Activated naive CD4-positive, alpha-beta T cell treated with anti-CD3 and anti-CD28 coated beads, Interleukin-2, amount 50 U/mL, for 24 hours (primary cell): ENCODE measurements around the gene ABCG5.

Experiments used
- H3K27ac Mint-ChIP-seq: one replicate; pipeline ENCODE4 v1.8.0; 2021; ENCODE audit warnings: mild to moderate bottlenecking, mixed read lengths
- H3K27me3 Mint-ChIP-seq: one replicate; pipeline ENCODE4 v1.8.0; 2021; ENCODE audit warnings: mixed read lengths
- H3K36me3 Mint-ChIP-seq: one replicate; pipeline ENCODE4 v1.8.0; 2021; ENCODE audit warnings: mixed read lengths
- H3K4me1 Mint-ChIP-seq: one replicate; pipeline ENCODE4 v1.8.0; 2021; ENCODE audit warnings: mixed read lengths
- H3K4me3 Mint-ChIP-seq: one replicate; pipeline ENCODE4 v1.8.0; 2021; ENCODE audit warnings: mild to moderate bottlenecking, mixed read lengths
- H3K9me3 Mint-ChIP-seq: one replicate; pipeline ENCODE4 v1.8.0; 2021; ENCODE audit warnings: mixed read lengths

The ABCG5 gene

DNA sequence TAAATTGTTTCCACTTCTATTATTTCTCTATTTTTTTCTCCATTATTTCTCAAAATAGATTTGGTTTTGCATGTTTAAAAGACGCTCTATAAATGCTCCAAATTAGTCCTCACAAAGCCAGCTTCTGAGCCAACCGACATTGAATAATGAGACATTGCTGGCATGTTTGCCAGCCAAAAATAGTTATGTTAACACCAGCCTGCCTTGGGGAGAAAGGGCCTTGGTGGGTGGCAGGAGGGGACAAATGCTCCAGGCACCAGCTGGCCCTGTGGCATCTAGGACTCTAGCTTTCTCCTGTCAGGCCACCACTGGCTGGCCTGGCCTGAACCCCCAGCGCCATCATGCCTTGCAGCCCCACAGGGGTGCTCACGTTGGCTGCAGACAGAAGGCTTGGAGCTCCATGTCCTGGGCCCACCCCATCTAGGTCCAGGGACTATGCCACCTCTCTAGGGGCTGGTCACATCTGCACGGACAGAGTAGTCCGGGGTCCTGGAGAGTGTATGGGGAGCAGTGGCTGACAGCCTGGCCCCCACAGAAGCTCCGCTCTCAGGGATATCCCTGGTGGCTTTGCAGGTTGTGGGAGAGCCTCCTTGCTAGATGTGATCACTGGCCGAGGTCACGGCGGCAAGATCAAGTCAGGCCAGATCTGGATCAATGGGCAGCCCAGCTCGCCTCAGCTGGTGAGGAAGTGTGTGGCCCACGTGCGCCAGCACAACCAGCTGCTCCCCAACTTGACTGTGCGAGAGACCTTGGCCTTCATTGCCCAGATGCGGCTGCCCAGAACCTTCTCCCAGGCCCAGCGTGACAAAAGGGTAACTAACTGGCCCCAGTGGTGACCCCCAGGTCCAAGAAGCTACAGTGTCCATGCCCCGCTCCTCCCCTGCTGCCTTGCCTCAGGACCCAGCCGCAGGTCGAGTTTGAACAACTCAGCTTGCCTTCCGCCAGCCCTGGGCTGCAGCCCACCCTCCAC lies 12.7 kb upstream of the ABCG5 start:
- Mint-ChIP-seq H3K27ac (no peak overlapping the region), H3K4me1 (no peaks in the 10 kb centered on the region), H3K36me3 (no peaks in the 10 kb centered on the region), H3K4me3 (no peak overlapping the region), H3K9me3 (no peaks in the 10 kb centered on the region), H3K27me3 (peaks cover 7% of the 10 kb centered on the region)

DNA sequence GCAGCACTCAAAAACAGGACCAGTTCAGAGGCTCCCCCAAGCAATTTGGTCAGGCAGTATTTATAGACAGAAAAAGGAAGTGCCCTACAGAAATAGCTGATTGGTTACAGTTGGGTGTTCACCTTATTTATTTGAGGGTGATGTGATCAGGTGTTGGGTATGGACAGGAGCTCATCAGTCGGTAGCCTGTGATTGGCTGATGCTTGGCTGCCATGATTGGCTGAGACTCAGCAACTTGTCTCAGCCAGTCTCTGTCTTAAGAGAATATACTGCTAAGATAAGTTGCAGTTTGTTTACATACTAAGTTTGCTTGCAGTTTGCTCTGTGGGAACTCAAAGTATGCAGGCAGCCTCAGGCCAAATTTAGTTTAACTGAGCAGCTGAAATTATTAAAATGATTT lies 9.6 kb upstream of the ABCG5 start:
- H3K4me1 Mint-ChIP-seq = no peaks in the 10 kb centered on the region
- no peak overlapping the region for H3K4me3 Mint-ChIP-seq
- no peak overlapping the region for H3K27ac Mint-ChIP-seq
- H3K9me3 Mint-ChIP-seq = no peaks in the 10 kb centered on the region
- peaks cover 4% of the 10 kb centered on the region for H3K27me3 Mint-ChIP-seq
- no peaks in the 10 kb centered on the region for H3K36me3 Mint-ChIP-seq

DNA sequence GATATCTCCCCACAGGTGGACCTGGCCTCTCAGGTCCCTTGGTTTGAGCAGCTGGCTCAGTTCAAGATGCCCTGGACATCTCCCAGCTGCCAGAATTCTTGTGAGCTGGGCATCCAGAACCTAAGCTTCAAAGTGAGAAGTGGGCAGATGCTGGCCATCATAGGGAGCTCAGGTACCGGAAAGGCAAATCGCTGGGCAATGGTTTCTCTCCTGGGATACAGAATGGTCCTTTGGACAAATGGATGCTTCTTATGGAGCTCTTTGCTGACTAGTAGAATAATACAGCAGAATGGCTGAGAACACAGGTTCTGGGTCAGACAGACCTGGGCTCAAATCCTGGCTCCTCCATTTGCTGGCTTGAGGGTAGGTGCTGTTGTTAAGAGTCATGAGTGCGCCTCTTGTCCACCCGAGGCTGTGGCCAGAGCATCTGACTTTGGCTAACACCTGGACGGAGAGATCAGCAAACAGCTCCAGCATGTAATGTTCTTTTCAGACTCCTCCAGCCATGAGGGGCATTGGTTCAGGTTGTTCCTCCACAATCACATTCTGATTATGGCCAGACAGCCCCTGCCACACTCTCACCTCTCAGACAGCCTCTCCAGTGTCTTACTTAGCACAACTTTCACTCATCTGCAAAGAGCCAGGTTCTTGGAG lies 7.6 kb upstream of the ABCG5 start:
- no peak overlapping the region for H3K4me3 Mint-ChIP-seq
- H3K9me3 Mint-ChIP-seq = no peaks in the 10 kb centered on the region
- no peak overlapping the region for H3K27ac Mint-ChIP-seq
- no peaks in the 10 kb centered on the region for H3K4me1 Mint-ChIP-seq
- no peaks in the 10 kb centered on the region for H3K36me3 Mint-ChIP-seq
- peaks cover 1% of the 10 kb centered on the region for H3K27me3 Mint-ChIP-seq

DNA sequence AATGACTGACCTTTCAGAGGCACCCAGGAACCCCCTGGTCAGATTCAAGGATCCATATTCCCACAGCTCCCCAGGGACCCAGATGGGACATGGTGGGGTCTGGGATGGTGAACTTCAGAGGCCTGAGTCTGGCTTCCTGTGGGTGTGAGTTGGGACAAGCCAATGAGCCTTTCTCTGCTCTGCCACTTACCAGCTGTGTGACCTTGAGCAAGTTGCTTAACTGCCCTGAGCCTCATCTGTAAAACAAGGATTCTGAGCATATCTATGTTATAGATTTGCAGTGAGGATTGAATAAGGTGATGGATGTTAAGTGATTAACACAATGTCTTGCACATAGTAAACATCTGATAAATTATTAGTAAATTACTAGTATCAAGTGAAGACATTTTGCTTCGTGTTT lies 6.5 kb upstream of the ABCG5 start:
- Mint-ChIP-seq H3K4me1 (no peaks in the 10 kb centered on the region), H3K27me3 (peaks cover 1% of the 10 kb centered on the region), H3K36me3 (no peaks in the 10 kb centered on the region), H3K27ac (no peak overlapping the region), H3K9me3 (no peaks in the 10 kb centered on the region), H3K4me3 (no peak overlapping the region)

DNA sequence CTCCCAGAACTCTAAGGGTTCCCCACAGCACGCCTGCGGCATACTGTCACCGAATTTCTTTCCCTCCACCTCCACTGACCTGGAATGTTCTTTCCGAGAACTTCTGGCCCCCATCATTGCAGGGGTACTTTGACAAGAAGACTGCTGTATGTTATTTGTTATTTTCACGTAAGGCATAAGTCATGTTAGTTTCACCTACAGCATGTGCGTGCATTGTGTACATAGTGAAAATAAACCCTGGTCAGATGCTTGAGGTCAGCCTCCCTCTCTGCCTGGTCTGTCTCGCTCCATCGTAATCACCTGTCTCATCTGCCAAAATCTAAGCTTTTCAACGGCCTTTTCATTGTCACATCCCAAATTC lies 4.2 kb upstream of the ABCG5 start:
- Mint-ChIP-seq H3K9me3 (no peaks in the 10 kb centered on the region), H3K27me3 (peaks cover 1% of the 10 kb centered on the region), H3K27ac (no peak overlapping the region), H3K4me1 (no peaks in the 10 kb centered on the region), H3K4me3 (no peak overlapping the region), H3K36me3 (no peaks in the 10 kb centered on the region)

DNA sequence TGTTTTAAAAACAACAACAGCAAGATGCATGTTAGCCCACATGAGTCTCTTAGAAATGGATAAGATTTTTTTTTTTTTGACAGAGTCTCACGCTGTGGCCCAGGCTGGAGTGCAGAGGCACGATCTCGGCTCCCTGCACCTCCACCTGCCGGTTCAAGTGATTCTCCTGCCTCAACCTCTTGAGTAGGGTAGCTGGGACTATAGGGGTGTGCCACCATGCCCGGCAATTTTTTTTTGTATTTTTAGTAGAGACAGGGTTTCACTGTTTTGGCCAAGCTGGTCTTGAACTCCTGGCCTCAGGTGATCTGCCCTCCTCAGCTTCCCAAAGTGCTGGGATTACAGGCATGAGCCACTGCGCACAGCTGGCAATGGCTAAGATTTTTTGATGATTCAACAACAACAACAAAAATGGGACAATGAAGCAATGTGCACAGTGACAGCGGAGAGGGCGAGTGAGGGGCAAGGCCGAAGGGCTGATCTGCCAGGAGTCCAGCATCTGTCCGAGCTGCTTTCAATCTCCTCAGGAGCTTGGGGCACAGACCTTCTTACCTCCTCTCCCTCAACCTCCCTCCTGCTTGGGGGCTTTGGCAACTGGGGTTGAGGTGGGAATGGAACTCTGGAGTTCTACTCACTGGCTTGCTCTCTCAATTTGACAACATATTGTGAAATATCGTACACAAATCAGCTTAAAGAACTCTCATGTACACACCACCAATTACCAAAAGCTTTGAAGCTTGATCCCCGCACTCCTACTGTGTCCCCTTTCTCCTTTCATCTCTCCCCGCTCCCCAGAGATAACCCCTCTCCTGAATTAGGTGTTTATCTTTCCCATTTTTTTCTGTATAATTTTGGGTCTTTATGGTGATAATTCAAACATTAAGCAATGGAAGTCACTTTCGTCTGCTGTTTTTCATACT lies 3.6 kb upstream of the ABCG5 start:
- Mint-ChIP-seq H3K36me3 (no peaks in the 10 kb centered on the region), H3K27me3 (peaks cover 1% of the 10 kb centered on the region), H3K9me3 (no peaks in the 10 kb centered on the region), H3K27ac (no peak overlapping the region), H3K4me3 (no peak overlapping the region), H3K4me1 (no peaks in the 10 kb centered on the region)

DNA sequence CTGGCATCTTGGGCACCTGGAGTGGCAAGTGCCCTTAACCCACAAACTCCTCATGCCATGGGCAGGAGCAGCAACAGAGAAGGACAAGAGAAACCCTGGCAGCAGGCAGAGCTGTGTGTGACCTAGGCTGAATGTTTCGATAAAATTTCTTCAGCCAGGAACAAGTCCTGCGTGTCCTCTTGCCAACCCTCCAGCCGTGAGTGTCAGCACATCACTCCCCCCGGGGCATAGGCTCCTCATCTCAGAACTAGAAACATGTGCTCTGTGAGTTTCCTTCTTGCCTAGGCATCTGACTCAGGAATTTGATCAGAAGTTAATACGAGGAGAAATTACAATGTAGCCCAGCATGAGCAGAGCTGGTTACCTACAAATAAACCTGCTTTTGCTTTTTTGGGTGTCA lies 2.3 kb upstream of the ABCG5 start:
- Mint-ChIP-seq H3K4me3 (no peak overlapping the region), H3K27ac (no peak overlapping the region), H3K4me1 (no peaks in the 10 kb centered on the region), H3K36me3 (no peaks in the 10 kb centered on the region), H3K27me3 (no peaks in the 10 kb centered on the region), H3K9me3 (no peaks in the 10 kb centered on the region)

DNA sequence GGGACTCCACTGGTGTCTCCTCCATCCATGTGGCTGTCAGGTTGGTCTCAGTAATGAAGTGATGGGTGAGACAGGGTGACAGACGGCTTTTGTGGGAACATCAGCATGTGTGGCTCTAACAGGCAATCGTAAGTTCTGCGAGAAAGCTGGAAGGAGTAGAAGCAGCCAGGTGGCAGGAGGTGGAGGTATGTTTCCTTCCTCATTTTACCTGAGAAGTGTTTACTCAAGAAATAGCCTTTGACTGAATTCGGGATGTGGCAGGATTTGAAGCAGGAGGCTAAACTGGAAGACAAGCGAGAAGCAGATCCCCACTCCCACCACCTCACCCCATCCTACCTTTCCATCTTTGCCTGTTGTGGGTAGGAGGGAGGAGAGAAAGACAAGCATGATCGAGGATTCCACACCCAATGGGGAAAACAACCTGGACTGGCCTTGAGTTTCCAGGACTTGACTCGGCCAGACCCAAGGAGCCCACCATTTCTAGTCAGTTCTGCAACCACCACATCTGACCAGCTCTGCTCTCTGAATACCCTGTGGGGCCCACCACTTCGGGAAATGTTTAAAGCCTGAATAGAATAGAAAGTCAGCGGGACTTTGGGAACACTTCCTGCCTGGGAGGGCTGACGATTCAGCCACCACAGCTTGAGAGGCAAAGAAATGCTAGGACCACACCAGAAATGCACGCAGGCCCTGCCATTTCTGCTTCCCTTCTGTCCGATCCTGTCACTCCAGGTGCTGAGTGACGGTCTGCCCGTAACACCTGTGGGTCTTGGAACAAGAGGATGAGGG lies 1.3 kb upstream of the ABCG5 start:
- H3K27me3 Mint-ChIP-seq = no peaks in the 10 kb centered on the region
- H3K9me3 Mint-ChIP-seq = no peaks in the 10 kb centered on the region
- H3K27ac Mint-ChIP-seq = no peak overlapping the region
- H3K4me1 Mint-ChIP-seq = no peaks in the 10 kb centered on the region
- H3K36me3 Mint-ChIP-seq = no peaks in the 10 kb centered on the region
- H3K4me3 Mint-ChIP-seq = no peak overlapping the region

DNA sequence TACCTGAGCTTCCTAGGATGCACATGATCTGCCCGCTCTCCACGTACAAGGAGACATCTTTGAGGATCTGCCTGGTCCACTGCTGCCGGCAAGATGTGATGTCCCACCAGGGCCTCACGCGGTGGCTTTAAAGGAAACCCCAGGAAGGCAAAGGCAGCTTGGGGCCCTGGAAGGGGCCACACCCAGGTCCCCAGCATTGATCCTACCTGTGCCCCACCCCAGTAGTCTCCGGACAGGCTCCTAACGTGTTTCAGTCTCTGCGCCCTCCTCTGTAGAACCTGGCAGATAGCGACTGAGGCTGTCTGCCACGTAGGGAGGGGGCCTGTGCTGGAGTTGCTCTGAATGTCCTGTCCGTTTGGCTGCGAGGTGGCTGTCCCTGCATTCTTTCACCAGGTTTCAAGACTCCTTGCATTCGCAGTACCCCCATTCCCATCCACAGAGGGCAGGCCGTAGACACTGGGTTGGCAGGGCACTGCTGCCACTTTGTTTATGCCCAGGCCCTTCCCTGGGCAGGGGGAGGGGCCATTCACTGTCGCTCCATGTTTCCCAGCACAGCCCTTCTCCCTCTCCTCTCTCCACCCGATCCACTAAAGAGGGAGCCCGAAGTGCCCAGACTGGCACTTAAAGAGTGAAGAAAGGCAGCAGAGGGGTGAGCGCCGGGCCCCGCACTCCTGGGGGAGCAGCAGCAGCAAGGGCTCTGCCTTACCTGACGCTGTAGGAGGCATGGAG lies 644 bp downstream of the ABCG5 start:
- no peaks in the 10 kb centered on the region for H3K4me1 Mint-ChIP-seq
- H3K36me3 Mint-ChIP-seq = no peaks in the 10 kb centered on the region
- no peak overlapping the region for H3K27ac Mint-ChIP-seq
- H3K27me3 Mint-ChIP-seq = no peaks in the 10 kb centered on the region
- H3K9me3 Mint-ChIP-seq = no peaks in the 10 kb centered on the region
- H3K4me3 Mint-ChIP-seq = no peak overlapping the region

DNA sequence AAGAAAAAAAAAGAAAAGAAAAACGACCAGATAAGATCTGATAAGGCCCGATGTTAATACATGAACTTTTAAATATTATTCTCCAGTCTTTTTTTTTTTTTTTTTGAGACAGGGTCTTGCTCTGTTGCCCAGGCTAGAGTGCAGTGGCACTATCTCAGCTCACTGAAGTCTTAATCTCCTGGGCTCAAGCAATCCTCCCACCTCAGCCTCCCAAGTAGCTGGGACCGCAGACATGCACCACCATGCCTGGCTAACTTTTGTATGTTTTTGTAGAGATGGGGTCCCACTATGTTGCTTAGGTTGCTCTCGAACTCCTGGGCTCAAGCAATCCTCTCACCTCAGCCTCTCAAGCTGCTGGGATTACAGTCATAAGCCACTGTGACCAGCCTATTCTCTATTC lies 1.6 kb downstream of the ABCG5 start:
- Mint-ChIP-seq H3K27ac (no peak overlapping the region), H3K4me1 (no peaks in the 10 kb centered on the region), H3K9me3 (no peaks in the 10 kb centered on the region), H3K27me3 (no peaks in the 10 kb centered on the region), H3K4me3 (no peak overlapping the region), H3K36me3 (no peaks in the 10 kb centered on the region)

DNA sequence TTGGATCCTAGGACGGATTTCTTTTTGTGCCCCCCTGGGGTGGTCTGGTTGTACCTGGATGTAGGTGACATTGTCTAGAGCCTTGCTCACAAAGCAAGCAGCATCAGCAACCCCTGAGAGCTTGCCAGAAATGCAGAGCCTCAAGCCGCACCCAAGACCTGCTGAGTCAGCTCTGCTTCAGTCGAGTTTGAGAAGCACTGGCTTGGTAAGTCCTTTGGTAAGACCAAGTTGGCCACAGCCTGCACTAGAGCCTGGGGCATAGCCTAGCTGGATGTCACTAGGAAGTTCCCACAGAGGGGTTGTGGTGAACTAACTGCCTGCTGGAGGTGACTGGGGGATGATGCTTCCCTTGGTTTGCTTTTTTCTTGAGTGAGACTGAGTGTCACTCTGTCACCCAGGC lies 6.2 kb downstream of the ABCG5 start:
- Mint-ChIP-seq H3K9me3 (no peaks in the 10 kb centered on the region), H3K27me3 (peaks cover 14% of the 10 kb centered on the region), H3K27ac (no peak overlapping the region), H3K4me1 (no peaks in the 10 kb centered on the region), H3K4me3 (no peak overlapping the region), H3K36me3 (no peaks in the 10 kb centered on the region)

DNA sequence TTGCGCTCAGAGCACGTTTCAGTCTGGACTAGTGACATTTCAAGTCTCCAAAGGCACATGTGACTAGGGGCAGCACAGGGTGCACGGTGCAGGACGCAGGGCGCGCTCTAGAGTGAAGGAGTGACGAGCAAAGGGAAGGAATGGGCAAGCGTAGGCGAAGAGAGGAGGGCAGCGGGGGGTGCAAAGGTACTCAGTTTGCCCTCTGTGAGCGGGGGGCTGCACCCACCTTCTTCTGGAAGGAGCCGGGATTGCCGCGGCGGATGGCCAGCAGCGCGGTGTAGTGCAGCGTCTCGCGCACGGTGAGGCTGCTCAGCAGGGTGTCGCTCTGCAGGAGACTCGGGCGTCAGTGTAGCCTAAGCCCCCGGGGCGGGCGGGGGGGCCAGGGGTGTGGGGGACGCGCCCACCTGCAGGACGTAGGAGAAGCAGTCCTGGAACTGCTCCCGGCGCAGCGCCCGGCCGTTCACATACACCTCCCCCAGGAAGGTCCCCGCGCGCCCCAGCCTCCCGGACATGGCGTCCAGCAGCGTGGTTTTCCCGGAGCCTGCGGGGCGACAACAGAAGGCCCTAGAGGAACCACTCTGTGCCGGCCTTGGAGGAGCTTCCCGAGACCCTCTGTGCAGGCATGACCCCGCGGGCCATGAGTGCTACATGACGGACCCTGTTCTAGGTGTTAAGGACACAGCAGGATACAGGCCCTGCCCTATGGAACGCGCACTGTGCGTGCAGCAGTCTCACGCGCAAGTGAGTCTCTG lies 6.9 kb downstream of the ABCG5 start:
- Mint-ChIP-seq H3K4me1 (no peaks in the 10 kb centered on the region), H3K27ac (no peak overlapping the region), H3K9me3 (no peaks in the 10 kb centered on the region), H3K27me3 (peaks cover 14% of the 10 kb centered on the region), H3K4me3 (no peak overlapping the region), H3K36me3 (no peaks in the 10 kb centered on the region)

DNA sequence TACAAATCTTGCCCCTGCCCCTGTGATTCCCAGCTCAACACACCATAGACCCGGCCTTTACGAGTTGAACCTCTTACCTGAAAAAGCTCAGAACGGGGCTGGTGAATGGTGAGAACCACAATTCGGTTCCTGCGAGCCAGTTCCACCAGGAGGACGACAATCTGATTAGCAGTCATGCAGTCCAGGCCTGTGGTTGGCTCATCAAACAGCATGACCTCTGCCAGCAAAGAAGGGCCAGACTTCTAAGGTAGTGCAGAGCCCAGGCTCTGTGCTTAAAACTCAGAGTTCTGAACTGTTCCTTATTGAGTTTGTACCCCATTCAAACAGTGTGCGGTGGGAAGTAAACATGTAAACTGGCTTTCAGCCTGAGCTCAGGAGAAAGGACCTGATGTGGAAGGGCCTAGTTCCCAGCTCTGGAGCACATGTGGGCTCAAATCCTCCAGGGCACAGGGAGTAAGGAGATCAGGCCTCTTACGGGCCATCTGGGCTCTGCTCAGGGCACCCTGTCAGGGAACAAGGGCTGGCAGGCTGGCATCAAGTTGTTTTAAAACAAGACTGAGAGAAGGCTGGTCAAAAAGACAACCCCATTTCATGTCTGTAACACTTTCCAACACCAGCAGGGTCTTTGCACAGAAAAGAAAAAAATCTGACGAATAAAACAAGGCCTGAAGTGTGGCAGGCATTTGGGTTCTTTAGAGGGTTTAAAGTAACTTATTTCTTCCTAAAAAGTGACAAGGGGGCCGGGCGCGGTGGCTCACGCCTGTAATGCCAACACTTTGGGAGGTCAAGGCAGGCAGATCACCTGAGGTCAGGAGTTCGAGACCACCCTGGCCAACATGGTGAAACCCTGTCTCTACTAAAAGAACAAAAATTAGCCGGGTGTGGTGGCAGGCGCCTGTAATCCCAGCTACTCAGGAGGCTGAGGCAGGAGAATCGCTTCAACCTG lies 12.1 kb downstream of the ABCG5 start:
- Mint-ChIP-seq H3K4me3 (no peak overlapping the region), H3K27me3 (peaks cover 22% of the 10 kb centered on the region), H3K9me3 (no peaks in the 10 kb centered on the region), H3K27ac (no peak overlapping the region), H3K36me3 (no peaks in the 10 kb centered on the region), H3K4me1 (no peaks in the 10 kb centered on the region)
